Measurements from ENCODE around the gene SGTA.
"Not testable (repeated sequence)": the region's sequence is repeated elsewhere in the genome, so short reads cannot be mapped to it uniquely, and the experiment has no call there.

The SGTA gene

GRCh38 chr19:2792666-2793065, 9.6 kb upstream of the SGTA start:
- not testable (repeated sequence) for DNase-seq

GRCh38 chr19:2791876-2792275, 8.8 kb upstream of the SGTA start:
- DNase-seq = no peak

GRCh38 chr19:2791440-2791839, 8.4 kb upstream of the SGTA start:
- DNase-seq = no peak

GRCh38 chr19:2790557-2791271, 7.6 kb upstream of the SGTA start:
- no peak for DNase-seq

GRCh38 chr19:2790194-2790556, 7.1 kb upstream of the SGTA start:
- DNase-seq = no peak

- DNase-seq = no peak
Measured at GRCh38 chr19:2788237-2788636, 5.2 kb upstream of the SGTA start.

- DNase-seq = no peak
Measured at GRCh38 chr19:2787115-2787514, 4.0 kb upstream of the SGTA start.

- DNase-seq = peak; percentile 99
Measured at GRCh38 chr19:2785244-2785997, 2.3 kb upstream of the SGTA start, which contains the start of gene THOP1. TSS of gene THOP1 (plus strand) at chr19:2785503. CDS start at chr19:2785663, 160 bp downstream.

GRCh38 chr19:2783781-2784145, 690 bp upstream of the SGTA start:
- DNase-seq = no peak

GRCh38 chr19:2782329-2782935, 641 bp downstream of the SGTA start:
- DNase-seq = no peak

- DNase-seq = no peak
Measured at GRCh38 chr19:2780284-2780683, 2.8 kb downstream of the SGTA start.

GRCh38 chr19:2779121-2779740, 3.8 kb downstream of the SGTA start:
- DNase-seq = no peak

- DNase-seq = peak; percentile 69 to 83
Measured at GRCh38 chr19:2777952-2778683, 5.0 kb downstream of the SGTA start.

- no peak for DNase-seq
Measured at GRCh38 chr19:2775556-2776430, 7.3 kb downstream of the SGTA start.

GRCh38 chr19:2774953-2775555, 8.0 kb downstream of the SGTA start:
- DNase-seq = no peak

GRCh38 chr19:2774083-2774679, 8.9 kb downstream of the SGTA start:
- no peak for DNase-seq

GRCh38 chr19:2771786-2772674, 11.0 kb downstream of the SGTA start:
- no peak for DNase-seq

- DNase-seq = peak in 1 of 2 experiments; percentile 39
Measured at GRCh38 chr19:2770055-2771013, 12.7 kb downstream of the SGTA start.

GRCh38 chr19:2769218-2769617, 13.9 kb downstream of the SGTA start:
- DNase-seq = no peak

Data from NCI-H524 (cell line).